HG02571 (cell line): ENCODE data around the gene PKIB.

ENCODE experiments used
- ATAC-seq: cut with Tn5 transposase; IDR thresholded peaks from one replicate; pipeline ENCODE4 v1.9.1; 2021; ENCODE audit warnings: mild to moderate bottlenecking, moderate library complexity; ENCODE audit not compliant: unreplicated experiment

The PKIB gene

GRCh38 chr6:122663981-122664380 is 53.8 kb downstream of the PKIB start:
- no peak for ATAC-seq

GRCh38 chr6:122665929-122666328 is 55.7 kb downstream of the PKIB start:
- ATAC-seq: no peak

- no peak for ATAC-seq
These were observed 56.2 kb downstream of the PKIB start for GRCh38 chr6:122666418-122666817.

- ATAC-seq: no peak
These were observed 59.2 kb downstream of the PKIB start for GRCh38 chr6:122669418-122669817.

GRCh38 chr6:122669868-122670267 is 59.7 kb downstream of the PKIB start:
- ATAC-seq: no peak

GRCh38 chr6:122671251-122671650 is 61.0 kb downstream of the PKIB start:
- ATAC-seq: no peak

- no peak for ATAC-seq
These were observed 63.2 kb downstream of the PKIB start for GRCh38 chr6:122673343-122673961.

- ATAC-seq: no peak
These were observed 65.9 kb downstream of the PKIB start for GRCh38 chr6:122676146-122676545.

- no peak for ATAC-seq
These were observed 66.5 kb downstream of the PKIB start for GRCh38 chr6:122676688-122677087.

- ATAC-seq: no peak
These were observed 67.2 kb downstream of the PKIB start for GRCh38 chr6:122677406-122677805.

- no peak for ATAC-seq
These were observed 68.6 kb downstream of the PKIB start for GRCh38 chr6:122678841-122679240.

GRCh38 chr6:122681705-122682104 is 71.5 kb downstream of the PKIB start:
- ATAC-seq: no peak

GRCh38 chr6:122683989-122684651 is 73.9 kb downstream of the PKIB start:
- no peak for ATAC-seq

- ATAC-seq: no peak
These were observed 82.0 kb downstream of the PKIB start for GRCh38 chr6:122692175-122692598.

- ATAC-seq: no peak
These were observed 82.8 kb downstream of the PKIB start for GRCh38 chr6:122692807-122693580.

- no peak for ATAC-seq
These were observed 83.9 kb downstream of the PKIB start for GRCh38 chr6:122694075-122694474.

- ATAC-seq: no peak
These were observed 84.4 kb downstream of the PKIB start for GRCh38 chr6:122694602-122695001.

GRCh38 chr6:122695188-122695587 is 85.0 kb downstream of the PKIB start:
- ATAC-seq: no peak

- ATAC-seq: no peak
These were observed 85.9 kb downstream of the PKIB start for GRCh38 chr6:122696079-122696478.

GRCh38 chr6:122696853-122697252 is 86.6 kb downstream of the PKIB start:
- ATAC-seq: no peak

GRCh38 chr6:122697458-122697857 is 87.3 kb downstream of the PKIB start:
- ATAC-seq: no peak

GRCh38 chr6:122701666-122702065 is 91.5 kb downstream of the PKIB start:
- no peak for ATAC-seq
